Endothelial cell (in vitro differentiated cells): Measurements from ENCODE around the gene FBLN5. TPM values are rescaled to one million over a fixed set of nuclear protein-coding genes. Genes with fewer than 3 reads are reported as not detected.

Experiments
- DNase-seq: peaks from one replicate; pipeline ENCODE4 v3.0.0; 2021; ENCODE audit warnings: low spot score
- H3K27ac Mint-ChIP-seq: one replicate; pipeline ENCODE4 v1.8.0; 2021; ENCODE audit warnings: mixed read lengths, inconsistent platforms; ENCODE audit not compliant: unreplicated experiment
- H3K27me3 Mint-ChIP-seq: one replicate; pipeline ENCODE4 v1.8.0; 2021; ENCODE audit warnings: mild to moderate bottlenecking, moderate library complexity, mixed read lengths, inconsistent platforms; ENCODE audit not compliant: unreplicated experiment
- H3K36me3 Mint-ChIP-seq: one replicate; pipeline ENCODE4 v1.8.0; 2021; ENCODE audit warnings: mild to moderate bottlenecking, low read depth, mixed read lengths, inconsistent platforms; ENCODE audit not compliant: unreplicated experiment
- H3K4me1 Mint-ChIP-seq: one replicate; pipeline ENCODE4 v1.8.0; 2021; ENCODE audit warnings: mild to moderate bottlenecking, mixed read lengths, inconsistent platforms; ENCODE audit not compliant: unreplicated experiment
- H3K4me3 Mint-ChIP-seq: one replicate; pipeline ENCODE4 v1.8.0; 2021; ENCODE audit warnings: mild to moderate bottlenecking, mixed read lengths, inconsistent platforms; ENCODE audit not compliant: unreplicated experiment
- H3K9me3 Mint-ChIP-seq: one replicate; pipeline ENCODE4 v1.8.0; 2021; ENCODE audit warnings: mixed read lengths, inconsistent platforms; ENCODE audit not compliant: unreplicated experiment
- CTCF ChIP-seq: fragments of 200-600 bp; sonication (generic); IDR thresholded peaks from one replicate; pipeline ENCODE4 v1.5.0; 2021; ENCODE audit warnings: antibody characterized with exemption; ENCODE audit not compliant: unreplicated experiment
- total RNA-seq: library from RNA; stranded (reverse); fragmentation: NEBNext Ultra II Directional; extraction: Animal tissue kit (Norgen Biotek cat#: 25700); gene quantifications from one replicate; pipeline ENCODE4 v1.2.1, GENCODE V29; 2021; ENCODE audit not compliant: unreplicated experiment

The FBLN5 gene
- total RNA-seq, 1 donor from 2014 or later, result 0.26 TPM

- DNase-seq, result no peak
- no peak overlapping the region for H3K4me3 Mint-ChIP-seq
- no peak for TF ChIP-seq CTCF
- no peaks in the 10 kb centered on the region for H3K36me3 Mint-ChIP-seq
- H3K27me3 Mint-ChIP-seq, result no peaks in the 10 kb centered on the region
- peaks cover 6% of the 10 kb centered on the region for H3K4me1 Mint-ChIP-seq
- H3K27ac Mint-ChIP-seq, result no peak overlapping the region
- H3K9me3 Mint-ChIP-seq, result no peaks in the 10 kb centered on the region
Observed at GRCh38 chr14:91888641-91889476, 58.6 kb downstream of the FBLN5 start.

- H3K27me3 Mint-ChIP-seq, result no peaks in the 10 kb centered on the region
- DNase-seq, result no peak
- H3K36me3 Mint-ChIP-seq, result no peaks in the 10 kb centered on the region
- H3K27ac Mint-ChIP-seq, result no peak overlapping the region
- TF ChIP-seq CTCF, result no peak
- no peaks in the 10 kb centered on the region for H3K9me3 Mint-ChIP-seq
- H3K4me3 Mint-ChIP-seq, result no peak overlapping the region
- H3K4me1 Mint-ChIP-seq, result peaks cover 4% of the 10 kb centered on the region
Observed at GRCh38 chr14:91886961-91887360, 60.5 kb downstream of the FBLN5 start.

DNA sequence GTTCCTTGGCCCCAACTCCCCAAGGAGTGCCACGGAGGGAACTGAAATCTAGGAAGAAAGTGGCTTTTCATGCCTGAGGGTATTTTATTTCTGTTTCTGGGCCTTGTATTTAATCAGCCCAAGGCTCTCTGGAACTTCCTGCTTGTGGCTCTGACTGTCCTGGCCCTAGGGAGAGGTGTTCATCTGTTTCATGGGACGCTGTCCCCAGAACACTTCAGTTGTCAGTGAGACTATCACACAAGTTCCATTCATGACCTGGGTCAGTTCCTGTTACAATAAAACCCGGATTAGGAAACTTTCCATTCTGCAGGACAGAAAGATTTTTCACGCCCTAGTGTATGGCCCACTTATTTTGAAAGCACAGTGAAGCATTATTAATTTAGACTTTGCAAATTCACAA lies 61.7 kb downstream of the FBLN5 start:
- no peak for TF ChIP-seq CTCF
- H3K27me3 Mint-ChIP-seq, result no peaks in the 10 kb centered on the region
- H3K27ac Mint-ChIP-seq, result no peak overlapping the region
- no peak for DNase-seq
- H3K9me3 Mint-ChIP-seq, result no peaks in the 10 kb centered on the region
- H3K4me1 Mint-ChIP-seq, result peaks cover 4% of the 10 kb centered on the region
- no peak overlapping the region for H3K4me3 Mint-ChIP-seq
- no peaks in the 10 kb centered on the region for H3K36me3 Mint-ChIP-seq

DNA sequence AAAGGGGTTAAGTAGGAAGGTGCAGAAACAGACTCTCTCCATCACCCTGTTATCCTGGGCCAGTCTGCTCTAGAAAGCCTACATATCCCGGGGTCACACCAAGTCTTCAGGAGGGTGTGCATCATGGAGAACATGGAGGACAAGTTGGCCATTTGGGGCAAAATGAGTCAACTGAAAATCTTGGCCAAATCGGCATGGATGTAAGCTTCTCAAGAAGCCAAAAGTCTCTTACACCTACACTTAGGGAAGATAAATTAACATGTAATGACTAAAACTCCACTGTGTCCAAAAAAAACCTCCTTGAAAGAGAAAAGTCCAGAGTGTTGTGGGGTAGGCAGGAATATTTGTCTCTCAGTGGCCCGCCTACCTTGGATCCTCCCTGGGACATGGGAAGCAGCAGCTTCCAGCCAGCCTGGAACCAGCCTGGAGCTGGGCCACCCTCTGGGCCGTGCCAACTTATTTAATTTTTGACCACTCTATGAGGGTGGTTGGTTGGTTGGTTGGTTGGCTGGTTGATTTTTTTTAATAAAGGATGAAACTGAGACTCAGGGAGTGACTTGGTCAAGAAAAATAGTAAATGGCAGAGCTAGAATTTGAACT lies 62.3 kb downstream of the FBLN5 start:
- peaks cover 3% of the 10 kb centered on the region for H3K4me1 Mint-ChIP-seq
- H3K27me3 Mint-ChIP-seq, result no peaks in the 10 kb centered on the region
- DNase-seq, result no peak
- TF ChIP-seq CTCF, result no peak
- no peak overlapping the region for H3K4me3 Mint-ChIP-seq
- no peaks in the 10 kb centered on the region for H3K36me3 Mint-ChIP-seq
- no peaks in the 10 kb centered on the region for H3K9me3 Mint-ChIP-seq
- no peak overlapping the region for H3K27ac Mint-ChIP-seq

DNA sequence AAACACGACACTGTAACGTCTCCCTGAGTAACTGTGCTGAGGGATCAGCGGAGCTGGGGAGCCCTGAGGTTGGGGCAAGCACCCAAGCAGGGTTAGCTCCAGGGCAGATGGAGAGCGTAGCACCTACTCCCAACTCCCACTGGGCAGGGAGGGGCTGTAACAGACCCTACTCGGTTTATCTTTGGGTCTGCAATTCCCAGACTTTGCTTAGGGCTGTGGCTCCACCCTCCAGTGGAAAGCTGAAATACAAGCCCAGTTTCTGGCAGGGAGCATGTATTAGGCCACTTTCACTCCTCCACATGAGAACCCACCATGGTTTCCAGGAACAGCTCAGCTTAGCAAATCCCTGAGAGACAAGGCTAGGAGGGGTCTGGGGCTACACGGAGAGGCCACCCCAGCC lies 62.8 kb downstream of the FBLN5 start:
- no peaks in the 10 kb centered on the region for H3K4me1 Mint-ChIP-seq
- H3K9me3 Mint-ChIP-seq, result no peaks in the 10 kb centered on the region
- no peak overlapping the region for H3K27ac Mint-ChIP-seq
- peaks cover 3% of the 10 kb centered on the region for H3K27me3 Mint-ChIP-seq
- no peak for TF ChIP-seq CTCF
- DNase-seq, result no peak
- H3K36me3 Mint-ChIP-seq, result no peaks in the 10 kb centered on the region
- H3K4me3 Mint-ChIP-seq, result no peak overlapping the region
